Measurements from ENCODE around the gene C8G.

The C8G gene

GRCh38 chr9:136985027-136985602 lies 40.1 kb downstream of the C8G start:
- no peak for DNase-seq

GRCh38 chr9:136985853-136986252 lies 40.8 kb downstream of the C8G start:
- DNase-seq, result no peak

GRCh38 chr9:136988872-136989271 lies 43.8 kb downstream of the C8G start:
- no peak for DNase-seq

GRCh38 chr9:136990242-136990911 lies 45.3 kb downstream of the C8G start:
- no peak for DNase-seq

GRCh38 chr9:136991993-136992818 lies 47.2 kb downstream of the C8G start, which contains the start of gene PAXX:
TSS of gene PAXX (plus strand) at chr9:136992422. CDS start at chr9:136992444, 22 bp downstream.
- peak; percentile 88 for DNase-seq

- no peak for DNase-seq
Measured at GRCh38 chr9:136992819-136993369, 47.9 kb downstream of the C8G start.

- DNase-seq, result no peak
Measured at GRCh38 chr9:136994180-136994887, 49.3 kb downstream of the C8G start.

- no peak for DNase-seq
Measured at GRCh38 chr9:136994888-136995230, 49.8 kb downstream of the C8G start.

GRCh38 chr9:136995362-136995761 lies 50.3 kb downstream of the C8G start:
- no peak for DNase-seq

- peak; percentile 47 for DNase-seq
Measured at GRCh38 chr9:136995772-136996311, 50.8 kb downstream of the C8G start.
